ENCODE measurements around the gene LRP2.
"Not testable (repeated sequence)": the region's sequence is repeated elsewhere in the genome, so short reads cannot be mapped to it uniquely, and the experiment has no call there.

Gene LRP2

DNA sequence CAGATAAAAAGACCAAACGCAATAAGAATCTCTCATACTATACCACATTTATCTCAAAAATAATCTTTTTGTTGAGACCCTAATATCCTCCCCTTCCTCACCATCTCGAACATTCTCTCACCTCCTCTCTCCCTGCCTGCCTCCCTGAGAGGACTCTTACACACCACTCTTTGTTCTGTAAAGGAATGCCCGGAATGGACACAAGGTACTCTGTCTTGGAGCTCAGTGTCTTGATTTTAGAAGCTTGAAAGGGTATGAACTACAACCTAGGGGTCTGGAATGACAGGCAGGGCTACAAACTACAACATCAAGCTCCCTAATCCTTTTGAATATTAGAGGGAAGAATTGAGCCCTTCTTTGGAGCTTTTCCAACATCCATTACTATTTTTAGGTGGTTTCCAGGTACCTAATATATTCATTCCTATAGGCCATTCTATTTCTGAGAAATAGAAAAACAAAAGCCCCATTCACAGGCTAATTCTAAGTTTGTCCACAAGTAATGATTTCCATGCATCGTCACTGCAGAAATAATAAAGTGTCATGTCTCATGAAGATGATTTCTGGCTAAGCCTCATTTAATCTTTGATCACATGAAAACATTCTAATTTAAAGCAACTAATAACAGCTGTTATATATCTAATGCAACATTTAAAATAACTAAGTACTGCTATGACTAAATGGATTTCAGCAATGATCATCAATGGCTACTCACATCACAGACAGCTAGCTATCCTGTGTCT lies 60.6 kb downstream of the LRP2 start:
- DNase-seq (ENCODE audit: low read depth in 2 of 2): no peak

DNA sequence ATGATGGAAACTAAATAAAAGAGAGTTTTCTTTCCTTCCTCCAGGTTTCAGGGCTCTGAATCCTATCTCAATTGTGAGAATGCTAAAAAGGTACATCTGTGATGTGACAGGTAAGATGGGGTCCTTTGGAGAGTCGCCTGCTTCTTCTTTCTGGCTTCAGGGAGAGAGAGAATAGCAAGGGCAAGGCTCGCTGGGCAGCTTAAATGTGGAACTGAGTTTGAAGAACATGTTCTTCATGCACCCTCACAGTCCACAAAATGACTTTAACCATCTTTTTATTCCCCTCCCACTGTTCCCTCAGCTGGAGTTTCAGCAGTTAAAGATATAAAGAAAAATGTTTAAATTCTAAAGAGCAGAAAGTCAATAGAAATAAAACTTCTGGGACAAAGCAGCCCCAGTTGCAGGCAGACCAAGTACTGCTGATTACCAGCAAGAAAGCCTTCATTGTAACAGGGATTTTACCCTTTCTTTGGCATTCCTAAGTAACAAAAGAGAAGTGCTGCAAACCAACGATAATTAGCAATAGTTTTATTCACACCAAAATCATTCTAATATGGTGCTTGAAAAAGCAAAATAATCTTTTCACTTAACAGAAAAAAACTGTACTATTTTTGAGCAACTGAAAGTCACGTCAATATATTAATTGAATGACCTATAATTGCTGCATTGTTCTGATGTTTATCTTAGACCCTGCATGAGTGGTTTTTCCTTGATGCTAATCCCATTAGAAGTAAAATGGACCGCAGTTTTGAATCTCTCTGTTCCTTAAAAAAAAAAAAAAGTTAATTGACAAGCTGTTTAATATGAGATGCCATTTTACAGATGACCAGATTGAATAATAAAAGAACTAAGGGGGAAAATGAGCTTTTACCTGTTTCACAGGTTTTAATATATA lies 61.5 kb downstream of the LRP2 start:
- no peak for DNase-seq (ENCODE audit: low read depth in 2 of 2)

DNA sequence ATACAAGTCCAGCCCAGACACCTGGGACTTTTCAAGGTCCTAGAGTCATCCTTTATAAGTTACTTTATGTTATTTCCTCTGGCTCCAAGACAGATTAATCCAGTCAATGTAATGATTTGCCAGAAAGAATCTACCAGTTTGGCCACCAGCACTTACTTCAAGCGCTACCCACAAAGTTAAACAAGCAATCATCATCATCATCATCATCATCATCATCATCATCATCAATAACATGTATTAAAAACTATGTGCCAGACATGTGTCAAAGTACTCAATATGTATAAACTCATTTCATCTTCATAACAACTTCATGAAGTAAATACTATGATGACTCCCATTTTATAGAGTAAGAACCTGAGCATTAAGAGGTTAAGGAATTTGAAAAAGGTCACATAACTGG lies 64.3 kb downstream of the LRP2 start:
- no peak for DNase-seq (ENCODE audit: low read depth in 2 of 2)

DNA sequence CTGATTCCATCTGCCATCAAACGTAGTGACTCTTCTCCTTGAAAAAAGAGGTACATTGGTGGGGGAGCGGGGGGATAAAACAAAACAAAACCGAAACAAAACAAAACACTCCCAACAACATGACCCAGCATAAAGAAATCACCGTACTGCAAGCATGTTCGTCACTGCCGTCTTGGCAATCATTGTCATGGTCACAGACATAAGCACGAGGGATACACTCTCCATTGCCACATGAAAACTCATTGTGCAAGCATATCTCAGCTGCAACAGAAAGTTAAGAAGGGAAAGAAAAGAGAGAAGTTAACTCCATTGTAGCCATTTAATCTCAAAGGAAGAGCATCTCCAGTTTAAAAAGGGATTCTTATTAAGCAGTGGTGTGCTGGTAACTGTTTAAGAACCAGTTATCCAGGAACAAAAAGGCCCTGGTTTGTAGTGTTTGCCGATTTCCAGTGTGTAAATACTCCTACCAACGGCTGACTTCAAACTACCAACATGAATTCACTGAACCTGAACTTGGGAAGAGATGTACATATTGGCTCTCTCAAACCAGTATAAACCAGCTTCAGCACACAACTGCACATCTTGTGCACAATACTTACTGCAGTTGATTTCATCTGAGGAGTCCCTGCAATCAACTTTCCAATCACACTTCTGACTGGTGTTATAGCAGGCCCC lies 68.2 kb downstream of the LRP2 start:
- DNase-seq (ENCODE audit: low read depth in 2 of 2): no peak

DNA sequence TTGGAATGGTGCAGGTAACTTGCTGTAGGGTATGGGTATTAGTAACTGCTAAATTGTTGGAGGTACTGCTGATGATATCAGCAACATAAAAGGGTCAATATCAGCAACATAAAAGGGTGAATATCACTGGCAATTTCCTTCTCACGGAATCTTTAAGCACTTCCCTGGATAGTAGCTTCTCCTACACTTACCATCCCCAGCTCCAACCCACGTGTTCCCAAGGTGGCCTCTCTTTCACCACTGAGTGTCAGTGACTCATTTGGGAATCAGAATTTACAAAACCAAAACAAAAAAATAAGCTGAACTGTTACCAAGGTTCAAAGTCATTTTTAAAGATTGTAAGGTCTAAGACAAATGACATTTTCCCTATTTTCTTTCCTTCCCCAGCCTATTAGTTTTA lies 70.8 kb downstream of the LRP2 start:
- no peak for DNase-seq (ENCODE audit: low read depth in 2 of 2)

DNA sequence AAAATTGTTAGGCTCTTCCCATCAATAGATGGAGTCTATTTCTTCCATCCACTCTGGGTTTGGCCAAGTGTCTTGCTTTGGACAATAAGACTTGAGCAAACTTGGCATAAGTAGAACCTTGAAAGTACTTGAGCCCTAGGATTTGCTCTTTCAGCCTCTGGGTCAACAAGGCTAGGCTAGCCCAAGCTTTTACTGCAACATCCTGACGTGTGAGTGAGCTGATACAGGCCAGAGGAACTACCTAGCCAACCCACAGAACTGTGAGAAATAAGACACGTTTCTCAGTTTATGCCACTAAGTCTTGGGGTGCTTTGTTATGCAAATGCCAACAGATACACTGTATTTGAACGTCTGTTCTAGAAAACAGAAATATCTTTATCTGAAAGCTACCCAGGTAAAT lies 71.9 kb downstream of the LRP2 start:
- no peak for DNase-seq (ENCODE audit: low read depth in 2 of 2)

DNA sequence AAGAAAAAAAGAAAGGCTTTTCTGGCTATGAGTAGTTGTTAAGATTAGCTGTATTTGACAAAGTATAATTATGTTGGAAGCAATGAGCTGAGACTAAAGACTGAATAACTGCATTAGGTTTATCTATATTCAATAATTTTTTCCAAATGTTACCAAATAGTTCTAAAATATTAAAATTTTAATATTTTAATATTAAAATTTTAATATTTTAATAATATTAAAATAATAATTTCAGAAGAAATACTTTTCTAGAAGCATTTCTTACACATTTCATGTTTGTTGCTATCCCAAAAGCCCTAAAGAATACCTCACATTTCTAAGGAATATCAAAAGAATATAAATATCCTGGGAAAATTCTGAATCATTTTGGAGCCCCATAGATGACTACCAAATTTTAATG lies 74.7 kb downstream of the LRP2 start:
- DNase-seq (ENCODE audit: low read depth in 2 of 2): no peak

DNA sequence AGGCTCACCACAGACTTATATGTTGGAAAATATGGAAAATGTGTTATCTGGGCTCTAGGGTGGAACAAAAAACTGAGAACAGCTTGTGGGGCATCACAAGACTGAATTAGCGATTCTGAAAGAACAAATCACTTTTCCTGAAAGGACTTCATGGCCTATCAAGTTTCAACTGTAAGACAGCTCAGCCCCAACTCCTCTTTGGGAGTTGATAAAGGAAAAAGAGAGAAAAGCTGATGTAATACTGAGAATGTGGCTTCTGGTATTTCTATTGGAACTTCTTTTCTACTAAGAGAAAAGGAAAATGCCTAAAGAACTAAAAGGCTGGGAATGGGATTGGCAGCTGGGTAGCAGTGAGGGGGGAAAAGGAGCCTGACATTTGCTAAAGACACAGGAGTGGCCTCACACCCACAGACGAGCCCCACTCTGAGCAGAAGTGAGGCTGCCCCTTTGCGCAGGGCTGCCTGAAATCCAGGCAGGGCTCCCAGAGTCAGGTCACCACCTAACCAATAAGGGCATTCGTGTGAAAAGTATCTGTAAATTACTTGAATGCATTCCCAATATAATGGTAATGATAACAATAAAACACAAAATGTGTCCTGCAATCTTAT lies 75.6 kb downstream of the LRP2 start:
- DNase-seq (ENCODE audit: low read depth in 2 of 2): no peak

DNA sequence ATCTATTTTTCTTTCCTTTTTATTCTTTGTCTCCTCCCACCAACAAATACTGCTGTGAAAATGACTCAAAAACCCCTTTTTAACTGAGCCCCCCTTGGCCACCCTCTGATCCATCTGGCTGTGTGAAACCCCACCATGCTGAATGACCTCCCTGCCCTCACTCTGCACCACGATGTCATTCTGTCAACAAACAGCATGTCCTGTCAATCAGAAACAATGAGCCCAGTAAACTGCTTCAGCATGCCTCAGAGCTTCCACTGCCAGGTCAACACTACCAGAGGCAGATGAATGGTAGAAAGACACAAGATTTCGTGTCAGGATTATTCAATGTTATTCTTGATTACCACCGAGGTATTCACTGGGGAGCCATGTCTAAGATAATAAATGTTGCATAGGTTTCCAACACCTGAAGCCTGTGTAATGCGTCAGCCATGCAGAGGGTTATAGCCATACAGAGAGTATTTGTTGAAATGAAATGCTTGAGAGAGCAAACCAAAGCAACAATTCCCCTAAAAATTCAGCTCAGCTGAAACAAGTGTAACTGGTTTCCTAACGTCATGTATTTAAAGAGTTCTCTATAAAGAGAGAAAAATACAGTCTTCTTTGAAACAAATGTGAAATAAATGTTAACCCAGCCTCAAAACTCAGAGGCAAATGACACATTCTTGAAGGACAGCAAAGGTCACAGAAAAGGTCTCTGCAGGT lies 76.7 kb downstream of the LRP2 start:
- DNase-seq (ENCODE audit: low read depth in 2 of 2): no peak

DNA sequence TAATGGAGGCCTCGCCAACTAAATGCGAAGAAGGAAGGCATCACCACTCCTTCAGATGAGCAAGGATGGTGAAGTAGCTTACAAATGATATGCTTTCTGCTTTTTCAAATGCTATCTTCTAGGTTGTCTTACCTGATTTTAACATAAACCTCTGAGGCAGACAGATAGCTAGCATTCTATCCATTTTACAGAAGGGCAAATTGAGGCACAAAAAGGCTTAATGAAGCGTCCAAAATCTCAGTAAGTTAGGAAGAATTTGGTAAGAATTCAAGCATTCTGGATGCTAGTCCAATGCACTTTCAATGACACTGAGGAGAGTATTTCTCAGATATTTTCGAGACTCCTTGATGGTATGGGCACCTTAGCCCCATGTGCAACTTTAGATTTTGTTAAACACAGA lies 81.8 kb downstream of the LRP2 start:
- DNase-seq (ENCODE audit: low read depth in 2 of 2): no peak

DNA sequence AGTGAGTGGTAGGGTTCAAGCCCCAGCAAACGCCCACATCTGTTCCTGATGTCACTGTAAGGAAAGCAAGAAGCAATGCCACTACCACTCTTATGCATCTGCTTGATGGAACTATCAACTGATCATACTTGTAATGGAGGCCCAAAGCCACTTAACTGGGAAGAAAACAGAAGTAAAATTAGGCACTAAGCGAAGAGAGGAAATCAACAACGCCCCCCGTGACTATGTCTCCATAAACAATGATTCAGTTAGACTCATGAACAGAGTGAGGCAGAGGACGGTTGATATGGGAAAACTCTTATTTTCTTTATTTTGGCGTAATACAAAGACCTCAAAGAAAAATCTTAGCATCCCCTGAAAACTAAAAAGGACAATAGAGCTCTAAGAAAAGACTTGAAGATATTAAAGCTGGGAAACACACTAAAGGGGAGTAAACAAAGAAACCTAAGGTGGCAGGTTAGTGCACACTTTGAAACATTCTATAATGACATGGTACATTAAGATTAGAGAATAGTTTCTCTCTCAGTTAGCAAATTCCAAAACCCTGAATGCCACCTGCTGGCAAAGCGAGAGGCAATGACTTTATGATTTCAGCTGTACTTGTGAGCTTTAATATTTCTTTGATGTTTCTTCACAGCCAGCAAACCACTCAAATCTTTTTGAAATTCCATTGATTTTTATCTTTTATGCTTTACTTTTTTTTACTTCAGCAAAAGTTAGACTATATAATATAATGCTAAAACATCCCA lies 86.5 kb downstream of the LRP2 start:
- DNase-seq (ENCODE audit: low read depth in 2 of 2): no peak

DNA sequence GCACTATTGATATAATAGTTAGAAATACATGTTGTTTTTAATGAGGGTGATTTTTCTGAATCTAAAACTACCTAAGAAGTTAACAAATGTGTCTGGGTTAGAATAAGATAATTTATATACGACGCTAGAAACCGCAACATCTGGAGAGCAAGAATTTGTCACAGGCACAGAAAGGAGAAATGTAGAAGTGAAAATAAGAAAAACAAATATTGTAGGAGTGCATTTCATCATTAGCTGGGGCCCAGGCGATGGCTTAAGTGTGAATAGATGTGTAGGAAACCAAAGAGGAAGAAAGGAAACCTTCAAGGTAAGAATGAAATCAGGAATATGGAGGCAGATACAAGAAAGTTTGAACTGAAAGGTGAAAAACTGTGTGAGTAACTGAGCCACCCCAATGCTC lies 90.3 kb downstream of the LRP2 start:
- no peak for DNase-seq (ENCODE audit: low read depth in 2 of 2)

DNA sequence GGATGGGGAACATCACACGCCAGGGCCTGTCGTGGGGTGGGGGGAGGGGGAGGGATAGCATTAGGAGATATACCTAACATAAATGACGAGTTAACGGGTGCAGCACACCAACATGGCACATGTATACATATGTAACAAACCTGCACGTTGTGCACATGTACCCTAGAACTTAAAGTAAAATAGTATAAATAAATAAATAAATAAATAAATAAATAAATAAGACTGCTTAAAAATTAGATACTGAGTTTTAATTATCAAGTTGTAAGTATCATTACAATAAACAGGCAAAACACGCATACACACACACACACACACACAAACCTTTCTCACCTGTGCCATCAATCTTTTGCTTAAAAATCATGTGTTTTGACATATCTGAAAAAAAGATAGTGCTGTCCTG lies 91.8 kb downstream of the LRP2 start:
- DNase-seq (ENCODE audit: low read depth in 2 of 2): not testable (repeated sequence)

DNA sequence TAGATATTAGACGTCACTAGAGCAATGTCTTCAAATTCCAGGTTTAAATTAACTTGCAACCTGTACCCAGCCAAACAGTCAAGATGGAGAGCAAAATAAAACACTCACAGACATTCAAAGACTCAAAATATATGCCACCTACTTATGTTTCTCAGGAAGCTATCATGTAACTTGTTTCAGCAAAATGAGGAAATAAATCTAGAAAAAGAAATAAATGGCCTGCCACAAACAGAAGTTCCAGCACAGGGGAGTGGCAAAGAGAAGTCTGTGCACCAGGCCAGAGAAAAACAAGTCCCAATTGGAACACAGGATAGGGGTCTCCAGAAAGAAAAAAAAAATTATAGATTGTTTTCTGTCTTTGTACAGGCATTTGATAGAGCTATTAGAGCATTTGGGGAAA lies 96.7 kb downstream of the LRP2 start:
- DNase-seq (ENCODE audit: low read depth in 2 of 2): no peak

DNA sequence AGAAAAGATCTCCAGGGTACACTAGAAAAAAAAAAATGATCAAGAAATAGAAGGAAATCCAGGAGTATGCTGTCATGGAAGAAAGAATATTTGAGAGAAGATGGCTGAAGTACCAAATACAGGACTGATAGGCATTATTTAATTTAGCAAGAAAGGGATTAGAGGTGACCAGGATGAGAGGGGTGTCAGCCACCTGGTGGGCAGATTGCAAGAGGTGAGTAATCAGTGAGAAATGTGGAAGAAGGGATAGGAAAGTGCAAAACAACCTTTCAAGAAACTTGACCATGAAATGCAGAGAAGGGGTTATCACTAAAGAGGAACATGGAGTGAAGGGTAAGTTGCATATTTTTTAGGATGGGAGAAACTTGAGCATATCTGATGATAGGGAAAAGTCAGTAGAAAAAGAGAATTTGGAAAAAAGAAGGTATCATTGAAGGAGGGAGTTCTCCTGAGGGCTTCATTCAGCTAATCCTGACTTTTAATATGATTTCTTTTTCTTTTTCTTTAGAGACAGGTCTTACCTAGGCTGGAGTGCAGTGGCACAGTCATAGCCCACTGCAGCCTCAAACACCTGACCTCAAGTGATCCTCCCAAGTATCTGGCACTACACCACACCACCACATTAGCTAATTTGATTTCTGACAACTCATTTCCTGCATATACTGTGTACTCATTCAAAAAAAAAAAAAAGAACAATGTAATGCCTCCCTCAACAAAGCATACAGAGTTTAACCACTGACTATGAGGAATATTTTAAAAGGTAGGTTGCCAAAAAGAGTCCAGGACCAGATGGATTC lies 101.3 kb downstream of the LRP2 start:
- DNase-seq (ENCODE audit: low read depth in 2 of 2): no peak

DNA sequence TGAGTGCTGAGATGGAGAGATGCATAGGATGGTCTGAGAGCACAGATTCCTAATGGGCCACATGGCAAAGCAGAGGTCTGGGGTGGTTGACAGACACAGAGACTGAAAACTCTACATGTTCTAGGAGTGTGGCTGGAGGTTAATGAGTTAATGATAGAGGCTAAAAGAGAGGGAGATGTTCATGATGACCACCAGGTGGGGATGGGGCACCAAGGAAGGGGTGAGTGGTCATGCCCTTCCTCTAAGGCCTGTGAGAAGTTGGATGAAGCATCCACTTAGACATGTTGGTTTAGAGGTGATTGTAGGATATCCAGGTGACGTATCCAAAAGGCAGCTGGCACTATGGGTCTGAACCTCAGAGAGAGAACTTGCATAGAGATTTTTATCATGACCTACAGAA lies 102.1 kb downstream of the LRP2 start:
- no peak for DNase-seq (ENCODE audit: low read depth in 2 of 2)

DNA sequence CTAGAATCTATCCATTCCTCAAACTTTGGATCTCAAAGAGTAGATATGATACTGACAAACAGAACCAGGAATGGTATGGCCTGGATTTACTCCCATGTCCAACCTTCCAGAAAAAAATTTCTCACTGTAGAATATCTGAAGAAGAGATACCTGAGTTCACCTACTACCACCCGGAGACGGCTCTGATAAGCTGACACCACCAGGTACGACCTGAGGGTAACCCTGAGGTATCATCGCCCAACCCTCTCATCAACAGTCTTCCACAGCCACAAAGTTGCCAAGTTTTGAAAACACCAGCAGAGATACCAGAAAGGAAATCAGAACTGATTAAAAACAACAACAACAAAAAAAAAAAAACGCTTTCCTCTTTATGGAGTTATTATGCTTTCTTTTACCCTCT lies 102.9 kb downstream of the LRP2 start:
- no peak for DNase-seq (ENCODE audit: low read depth in 2 of 2)

DNA sequence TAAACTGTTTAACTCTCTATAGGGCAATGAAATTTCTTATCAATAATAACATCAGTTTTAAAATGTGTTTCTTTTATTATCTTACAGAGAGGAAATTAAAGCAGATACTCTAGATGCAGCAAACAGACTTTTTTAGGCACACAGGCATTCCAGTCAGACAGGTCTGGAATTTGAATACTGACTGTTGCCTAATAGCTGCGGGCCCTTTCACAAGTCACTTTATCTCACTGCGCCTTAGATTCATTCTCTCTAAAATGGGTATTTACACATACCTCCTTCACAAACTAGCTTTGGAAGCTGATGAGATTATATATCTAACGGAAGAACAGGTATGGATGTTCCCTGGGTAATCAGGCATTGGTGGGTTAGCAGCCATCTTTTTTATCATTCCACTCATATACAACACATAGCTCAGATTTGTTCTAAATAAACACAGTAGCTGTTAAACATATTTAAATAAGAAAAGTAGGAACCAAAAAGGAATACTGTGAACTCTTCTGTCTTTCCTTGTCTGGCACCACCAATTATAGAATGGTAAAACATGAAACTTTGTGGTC lies 104.2 kb downstream of the LRP2 start:
- no peak for DNase-seq (ENCODE audit: low read depth in 2 of 2)

DNA sequence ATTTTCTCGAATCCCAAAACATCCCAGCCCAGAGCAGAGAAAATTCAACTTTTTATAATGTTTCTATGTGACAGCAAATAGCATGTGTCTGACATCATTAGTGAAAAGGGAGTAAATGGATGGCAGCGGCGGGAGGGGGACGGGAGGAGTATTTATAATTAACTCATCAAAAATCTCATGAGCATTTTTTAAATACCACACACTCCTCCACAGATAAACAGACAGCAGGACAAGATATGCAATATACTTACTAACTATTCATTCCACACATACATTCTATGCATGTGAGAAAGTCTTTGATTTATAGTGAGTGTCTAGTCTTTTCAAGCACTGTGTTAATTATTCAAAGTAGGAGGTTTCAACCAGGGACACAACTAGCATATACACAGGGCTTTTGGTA lies 107.6 kb downstream of the LRP2 start:
- DNase-seq (ENCODE audit: low read depth in 2 of 2): no peak

DNA sequence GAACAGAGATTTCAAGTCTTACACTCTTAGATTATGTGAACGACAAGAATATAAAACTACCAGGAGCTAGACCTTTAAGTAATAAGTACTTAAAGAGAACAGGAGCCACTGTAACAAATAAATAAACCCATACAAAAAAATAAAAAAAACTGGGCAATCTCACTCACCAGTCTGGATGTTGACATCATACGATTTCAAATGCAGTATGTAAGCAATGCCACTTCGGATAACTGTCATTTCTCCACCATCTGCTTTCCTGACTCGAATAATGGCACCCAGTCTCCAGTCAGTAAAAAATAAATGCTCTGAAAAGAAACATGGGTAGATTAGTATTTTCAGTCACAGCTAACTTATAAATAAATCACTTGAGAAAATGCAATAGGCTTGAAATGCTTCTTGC lies 115.1 kb downstream of the LRP2 start:
- no peak for DNase-seq (ENCODE audit: low read depth in 2 of 2)

All from stimulated activated CD4-positive, alpha-beta T cell treated with anti-CD3 and anti-CD28 coated beads, Interleukin-1b, Interleukin-23, amount 100 ng/mL, for 1 hour (primary cell).